Loucy (cell line): ENCODE results near the gene C1orf50.

Source experiments
- EZH2phosphoT487 ChIP-seq: fragments of 200-600 bp; IDR thresholded peaks from 2 replicates; pipeline ENCODE4 v1.6.1; 2018; ENCODE audit warnings: antibody characterized with exemption, mild to moderate bottlenecking, moderate library complexity, borderline replicate concordance
- TF ChIP-seq, protein P1 (sequence below): fragments of 200-600 bp; sonication (generic); conservative IDR thresholded peaks from 2 replicates; pipeline ENCODE4 v1.5.1; 2014; ENCODE audit warnings: mild to moderate bottlenecking, antibody characterized with exemption, low read length

DNA sequence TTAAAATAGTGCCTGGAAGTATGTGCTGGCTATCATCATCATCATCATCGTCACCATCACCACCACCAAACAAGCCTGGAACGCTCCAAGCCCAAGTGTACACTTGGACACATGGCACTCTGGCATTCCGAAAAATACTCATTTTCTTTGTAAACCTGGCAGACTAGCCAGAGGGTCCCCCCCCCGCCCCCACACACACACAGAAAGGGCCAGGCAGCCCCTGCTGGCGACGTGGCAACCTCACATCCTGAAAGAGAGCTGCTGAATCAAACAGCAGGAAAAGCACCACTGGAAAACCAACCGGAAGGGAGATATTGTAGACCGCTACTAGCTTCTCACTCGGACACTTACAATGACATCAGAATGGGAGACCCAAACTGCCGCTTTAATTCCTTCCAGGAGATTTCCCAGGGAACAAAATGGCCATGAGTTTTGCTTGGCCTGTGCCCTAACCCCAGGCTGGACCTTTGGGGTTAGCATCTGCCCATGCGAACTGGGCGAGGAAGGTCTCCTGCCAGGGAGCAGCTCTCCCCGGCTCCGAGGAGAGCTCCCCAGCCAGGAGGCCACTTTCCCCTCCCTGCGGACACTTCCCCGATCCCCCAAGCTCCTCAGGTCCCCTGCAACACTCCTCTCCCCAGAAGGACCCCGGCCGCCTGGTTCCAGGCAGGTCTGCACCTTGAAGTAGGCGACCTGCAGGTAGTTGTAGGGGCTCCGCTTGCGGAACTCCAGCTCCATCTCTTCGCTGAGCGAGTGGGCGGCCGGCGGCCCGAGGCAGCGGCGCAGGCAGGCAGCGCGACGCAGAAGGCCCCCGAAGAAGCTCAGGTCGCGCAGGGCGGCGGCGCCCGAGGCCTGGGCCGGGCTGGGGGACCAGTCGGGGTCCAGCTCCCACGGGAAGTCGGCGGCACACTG is 963 bp upstream of the C1orf50 start:
- TF ChIP-seq, protein P1, sequence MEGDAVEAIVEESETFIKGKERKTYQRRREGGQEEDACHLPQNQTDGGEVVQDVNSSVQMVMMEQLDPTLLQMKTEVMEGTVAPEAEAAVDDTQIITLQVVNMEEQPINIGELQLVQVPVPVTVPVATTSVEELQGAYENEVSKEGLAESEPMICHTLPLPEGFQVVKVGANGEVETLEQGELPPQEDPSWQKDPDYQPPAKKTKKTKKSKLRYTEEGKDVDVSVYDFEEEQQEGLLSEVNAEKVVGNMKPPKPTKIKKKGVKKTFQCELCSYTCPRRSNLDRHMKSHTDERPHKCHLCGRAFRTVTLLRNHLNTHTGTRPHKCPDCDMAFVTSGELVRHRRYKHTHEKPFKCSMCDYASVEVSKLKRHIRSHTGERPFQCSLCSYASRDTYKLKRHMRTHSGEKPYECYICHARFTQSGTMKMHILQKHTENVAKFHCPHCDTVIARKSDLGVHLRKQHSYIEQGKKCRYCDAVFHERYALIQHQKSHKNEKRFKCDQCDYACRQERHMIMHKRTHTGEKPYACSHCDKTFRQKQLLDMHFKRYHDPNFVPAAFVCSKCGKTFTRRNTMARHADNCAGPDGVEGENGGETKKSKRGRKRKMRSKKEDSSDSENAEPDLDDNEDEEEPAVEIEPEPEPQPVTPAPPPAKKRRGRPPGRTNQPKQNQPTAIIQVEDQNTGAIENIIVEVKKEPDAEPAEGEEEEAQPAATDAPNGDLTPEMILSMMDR, result peak; percentile 68
- TF ChIP-seq EZH2phosphoT487, result no peak
